ENCODE measurements around the gene FSTL1.

DNA sequence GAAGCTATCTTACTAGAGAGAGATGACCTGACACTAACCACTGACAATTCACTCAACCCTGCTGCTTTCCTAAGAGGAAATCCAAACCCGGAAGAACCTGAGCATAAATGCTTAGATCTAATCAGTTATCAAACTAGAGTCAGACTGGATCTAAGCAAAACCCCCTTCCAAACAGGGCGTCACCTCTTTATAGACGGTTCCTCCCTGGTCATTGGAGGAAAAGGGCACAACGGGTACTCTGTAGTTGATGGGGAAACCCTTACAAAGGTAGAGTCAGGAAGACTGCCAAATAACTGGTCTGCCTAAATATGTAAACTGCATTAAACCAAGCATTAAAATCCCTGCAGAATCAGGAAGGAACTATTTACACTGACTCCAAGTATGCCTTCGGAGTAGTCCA lies 41.3 kb upstream of the FSTL1 start:
- no peak for TF ChIP-seq CTCF (IDR thresholded peaks at IDR 0.05)
- no peak for TF ChIP-seq POLR2A (IDR thresholded peaks at IDR 0.05)

Measured in uterus (tissue), 2 donors.